CD4-positive, alpha-beta memory T cell (primary cell): Measurements from ENCODE around the gene GSE1. TPM values are rescaled to one million over a fixed set of nuclear protein-coding genes. Genes with fewer than 3 reads are reported as not detected.
A peak's percentile ranks its signal among the peaks of the same experiment; 100 is the strongest.

Experiments
- CTCF ChIA-PET: fragments of 350-600 bp; sonication (Branson Sonifier 250); formaldehyde crosslinking; loops from one replicate; lab custom pipeline; 2021; ENCODE audit warnings: inconsistent platforms; ENCODE audit not compliant: partially characterized antibody; lab: Charles Lee
- POLR2A ChIA-PET: fragments of 350-600 bp; sonication (Branson Sonifier 250); formaldehyde crosslinking; loops from one replicate; lab custom pipeline; 2021; ENCODE audit not compliant: partially characterized antibody; lab: Charles Lee
- DNase-seq, 5 donors: peaks; one replicate each; pipeline versions ENCODE4 v3.0.0 to v3.0.0-alpha.2; 2020 to 2022; ENCODE audit warnings: mixed read lengths in 1 of 5
- H3K27ac ChIP-seq: one replicate; pipeline ENCODE4 v1.7.0; 2013; ENCODE audit warnings: low read depth, low read length
- H3K27me3 ChIP-seq: 2 replicates; pipeline ENCODE4 v1.7.0; 2013; ENCODE audit warnings: mild to moderate bottlenecking, low read length, moderate library complexity; ENCODE audit not compliant: insufficient read depth
- H3K36me3 ChIP-seq: 2 replicates; pipeline ENCODE4 v1.7.0; 2013; ENCODE audit warnings: mild to moderate bottlenecking, low read length, moderate library complexity; ENCODE audit not compliant: insufficient read depth
- H3K4me1 ChIP-seq: 2 replicates; pipeline ENCODE4 v1.7.0; 2013; ENCODE audit warnings: mild to moderate bottlenecking, low read length, moderate library complexity; ENCODE audit not compliant: insufficient read depth
- H3K4me3 ChIP-seq, 2 donors: one replicate each; pipeline ENCODE4 v1.7.0; 2013; ENCODE audit warnings: low read length in 2 of 2, mild to moderate bottlenecking in 1 of 2
- H3K9me3 ChIP-seq, 2 donors: one replicate each; pipeline ENCODE4 v1.7.0; 2013; ENCODE audit warnings: low read length in 2 of 2, control low read depth in 1 of 2; ENCODE audit not compliant: control insufficient read depth in 1 of 2
- H3K27ac Mint-ChIP-seq, 7 donors: one replicate each; pipeline ENCODE4 v1.8.0; 2020 to 2021; ENCODE audit warnings: mixed read lengths in 7 of 7, mild to moderate bottlenecking in 6 of 7, inconsistent platforms in 3 of 7, moderate library complexity in 3 of 7
- H3K27me3 Mint-ChIP-seq, 2 donors: one replicate each; pipeline ENCODE4 v1.8.0; 2020 to 2021; ENCODE audit warnings: mixed read lengths in 2 of 2
- H3K36me3 Mint-ChIP-seq, 2 donors: one replicate each; pipeline ENCODE4 v1.8.0; 2020 to 2021; ENCODE audit warnings: mixed read lengths in 2 of 2, inconsistent platforms in 1 of 2, mild to moderate bottlenecking in 1 of 2
- H3K4me1 Mint-ChIP-seq, 4 donors: one replicate each; pipeline ENCODE4 v1.8.0; 2020 to 2021; ENCODE audit warnings: mixed read lengths in 4 of 4, mild to moderate bottlenecking in 1 of 4
- H3K4me3 Mint-ChIP-seq, 8 donors: one replicate each; pipeline ENCODE4 v1.8.0; 2020 to 2021; ENCODE audit warnings: mixed read lengths in 8 of 8, mild to moderate bottlenecking in 7 of 8, moderate library complexity in 6 of 8, inconsistent platforms in 3 of 8
- H3K9me3 Mint-ChIP-seq, 8 donors: one replicate each; pipeline ENCODE4 v1.8.0; 2020 to 2021; ENCODE audit warnings: mixed read lengths in 8 of 8, mild to moderate bottlenecking in 5 of 8, inconsistent platforms in 3 of 8, moderate library complexity in 1 of 8
- intact Hi-C: fragments of 100-400 bp; cut with micrococcal nuclease; formaldehyde crosslinking; loops from one replicate; pipeline ENCODE4 v1.15.1; 2023
- polyA plus RNA-seq, 2 donors: library from polyadenylated mRNA; unstranded; fragments of 300-500 nt; fragmentation: Illumina TruSeq; gene quantifications; one replicate each; pipeline ENCODE4 v1.2.3, GENCODE V29; 2021
- total RNA-seq, 2 experiments: library from RNA; stranded (reverse); gene quantifications; one replicate each; pipeline ENCODE4 v1.2.3, GENCODE V29; 2021

The GSE1 gene
- total and polyA plus RNA-seq, 4 experiments from 2014 or later = 0.23 to 25.0 (median 13.1) TPM

- peaks cover 17% of the 10 kb centered on the region for H3K36me3 ChIP-seq
- no peaks in the 10 kb centered on the region for H3K9me3 ChIP-seq
- no peak overlapping the region for H3K27ac ChIP-seq
- H3K27me3 ChIP-seq = no peaks in the 10 kb centered on the region
- H3K4me1 ChIP-seq = no peaks in the 10 kb centered on the region
- Mint-ChIP-seq H3K27ac (peak overlapping the region in 3 of 7 donors; percentile 22 to 62 (median 35)), H3K9me3 (peaks cover 0 to 5% (median 0%) of the 10 kb centered on the region in 8 donors), H3K36me3 (peaks cover 6 to 32% of the 10 kb centered on the region in 2 donors), H3K27me3 (no peaks in the 10 kb centered on the region), H3K4me3 (no peak overlapping the region), H3K4me1 (peaks cover 0 to 3% (median 1%) of the 10 kb centered on the region in 4 donors)
- DNase-seq = peak in 1 of 5 donors; percentile 45
- H3K4me3 ChIP-seq = no peak overlapping the region
- ChIA-PET POLR2A (no interaction called here), CTCF (no interaction called here)
- intact Hi-C loops = no loop called here
These were observed 40.3 kb downstream of the GSE1 start for GRCh38 chr16:85653290-85653891.

GRCh38 chr16:85654251-85655095 is 41.4 kb downstream of the GSE1 start:
- POLR2A ChIA-PET = no interaction called here
- Mint-ChIP-seq H3K27ac (peak overlapping the region in 1 of 7 donors; percentile 54), H3K27me3 (no peaks in the 10 kb centered on the region), H3K4me1 (no peaks in the 10 kb centered on the region), H3K36me3 (peaks cover 3 to 34% of the 10 kb centered on the region in 2 donors), H3K9me3 (peaks cover 0 to 5% (median 0%) of the 10 kb centered on the region in 8 donors), H3K4me3 (no peak overlapping the region)
- H3K9me3 ChIP-seq = no peaks in the 10 kb centered on the region
- H3K4me3 ChIP-seq = no peak overlapping the region
- intact Hi-C loops = no loop called here
- H3K36me3 ChIP-seq = peaks cover 24% of the 10 kb centered on the region
- no peaks in the 10 kb centered on the region for H3K27me3 ChIP-seq
- DNase-seq = peak in 1 of 5 donors; percentile 19
- H3K27ac ChIP-seq = no peak overlapping the region
- H3K4me1 ChIP-seq = no peaks in the 10 kb centered on the region
- CTCF ChIA-PET = no interaction called here

- DNase-seq = no peak
- H3K36me3 ChIP-seq = peaks cover 24% of the 10 kb centered on the region
- Mint-ChIP-seq H3K4me3 (no peak overlapping the region), H3K27me3 (no peaks in the 10 kb centered on the region), H3K4me1 (no peaks in the 10 kb centered on the region), H3K27ac (peak overlapping the region in 1 of 7 donors; percentile 71), H3K36me3 (peaks cover 8 to 40% of the 10 kb centered on the region in 2 donors), H3K9me3 (peaks cover 0 to 5% (median 0%) of the 10 kb centered on the region in 8 donors)
- no peaks in the 10 kb centered on the region for H3K4me1 ChIP-seq
- no peaks in the 10 kb centered on the region for H3K27me3 ChIP-seq
- no peak overlapping the region for H3K4me3 ChIP-seq
- H3K9me3 ChIP-seq = no peaks in the 10 kb centered on the region
- intact Hi-C loops = no loop called here
- no peak overlapping the region for H3K27ac ChIP-seq
- CTCF ChIA-PET = no interaction called here
- POLR2A ChIA-PET = no interaction called here
These were observed 42.4 kb downstream of the GSE1 start for GRCh38 chr16:85655216-85656129.

GRCh38 chr16:85656351-85657266 is 43.5 kb downstream of the GSE1 start:
- CTCF ChIA-PET = interaction anchor here (0.6 to 4.2 kb wide), 3 partner anchors 60 to 1146 kb away, joined by 3 to 22 read pairs (median 5); no protein-coding TSS in a partner anchor
- no peaks in the 10 kb centered on the region for H3K4me1 Mint-ChIP-seq
- H3K36me3 ChIP-seq = peaks cover 24% of the 10 kb centered on the region
- peak overlapping the region in 2 of 7 donors; percentile 13 to 23 for H3K27ac Mint-ChIP-seq
- peaks cover 0 to 5% (median 0%) of the 10 kb centered on the region in 8 donors for H3K9me3 Mint-ChIP-seq
- no peaks in the 10 kb centered on the region for H3K9me3 ChIP-seq
- H3K4me3 Mint-ChIP-seq = no peak overlapping the region
- H3K4me3 ChIP-seq = no peak overlapping the region
- no peak overlapping the region for H3K27ac ChIP-seq
- intact Hi-C loops = no loop called here
- no peaks in the 10 kb centered on the region for H3K27me3 ChIP-seq
- POLR2A ChIA-PET = no interaction called here
- H3K4me1 ChIP-seq = no peaks in the 10 kb centered on the region
- no peak for DNase-seq
- H3K27me3 Mint-ChIP-seq = no peaks in the 10 kb centered on the region
- peaks cover 8 to 43% of the 10 kb centered on the region in 2 donors for H3K36me3 Mint-ChIP-seq

- ChIA-PET CTCF (interaction anchor here (0.6 to 4.2 kb wide), 3 partner anchors 16 to 1147 kb away, joined by 3 to 22 read pairs (median 3); no protein-coding TSS in a partner anchor), POLR2A (no interaction called here)
- Mint-ChIP-seq H3K4me1 (no peaks in the 10 kb centered on the region), H3K4me3 (no peak overlapping the region), H3K9me3 (peaks cover 0 to 5% (median 0%) of the 10 kb centered on the region in 8 donors), H3K27me3 (no peaks in the 10 kb centered on the region), H3K36me3 (peaks cover 8 to 45% of the 10 kb centered on the region in 2 donors), H3K27ac (peak overlapping the region in 1 of 7 donors; percentile 13)
- no peak for DNase-seq
- intact Hi-C loops = no loop called here
- Histone ChIP-seq H3K27me3 (no peaks in the 10 kb centered on the region), H3K27ac (no peak overlapping the region), H3K4me3 (no peak overlapping the region), H3K9me3 (no peaks in the 10 kb centered on the region), H3K4me1 (no peaks in the 10 kb centered on the region), H3K36me3 (peaks cover 24% of the 10 kb centered on the region)
These were observed 44.1 kb downstream of the GSE1 start for GRCh38 chr16:85657267-85657650.

GRCh38 chr16:85657996-85658395 is 44.9 kb downstream of the GSE1 start:
- Mint-ChIP-seq H3K9me3 (peaks cover 0 to 2% (median 0%) of the 10 kb centered on the region in 8 donors), H3K27ac (no peak overlapping the region), H3K36me3 (peaks cover 11 to 48% of the 10 kb centered on the region in 2 donors), H3K27me3 (no peaks in the 10 kb centered on the region), H3K4me3 (no peak overlapping the region), H3K4me1 (no peaks in the 10 kb centered on the region)
- ChIA-PET CTCF (interaction anchor here (0.9 to 4.2 kb wide), 7 partner anchors 8 to 102 kb away, joined by 3 to 29 read pairs (median 8); no protein-coding TSS in a partner anchor), POLR2A (no interaction called here)
- Histone ChIP-seq H3K27ac (no peak overlapping the region), H3K27me3 (no peaks in the 10 kb centered on the region), H3K36me3 (peaks cover 30% of the 10 kb centered on the region), H3K9me3 (no peaks in the 10 kb centered on the region), H3K4me3 (no peak overlapping the region), H3K4me1 (no peaks in the 10 kb centered on the region)
- intact Hi-C loops = no loop called here
- DNase-seq = no peak
